Heart left ventricle (tissue), 16 donors: ENCODE data around the gene AFDN. TPM values are rescaled to one million over a fixed set of nuclear protein-coding genes. Genes with fewer than 3 reads are reported as not detected.

Source experiments
- ATAC-seq, 4 donors: fragments of 200-7000 bp; cut with Tn5 transposase; one replicate each; pipeline ENCODE4 v1.9.1; 2020 to 2022; ENCODE audit warnings: moderate library complexity in 4 of 4, mild to moderate bottlenecking in 3 of 4, moderate number of reproducible peaks in 1 of 4
- DNase-seq, 5 donors: peaks; one replicate each; pipeline ENCODE4 v3.0.0-alpha.2; 2020
- H3K27ac ChIP-seq, 12 donors: fragments of 200-600 bp; sonication (generic) in 4 of 12; one replicate each; pipeline versions ENCODE4 v1.5.0 to v1.8.0; 2016 to 2022; ENCODE audit warnings: mild to moderate bottlenecking in 2 of 12
- H3K27me3 ChIP-seq, 9 donors: fragments of 200-600 bp; sonication (generic) in 2 of 9; one replicate each; pipeline versions ENCODE4 v1.5.1 to v1.8.0; 2016 to 2022; ENCODE audit warnings: mild to moderate bottlenecking in 3 of 9
- H3K36me3 ChIP-seq, 9 donors: fragments of 200-600 bp; sonication (generic) in 2 of 9; one replicate each; pipeline versions ENCODE4 v1.5.0 to v1.8.0; 2018 to 2022; ENCODE audit warnings: mild to moderate bottlenecking in 2 of 9
- H3K4me1 ChIP-seq, 12 donors: fragments of 200-600 bp; sonication (generic) in 4 of 12; one replicate each; pipeline versions ENCODE4 v1.5.0 to v1.8.0; 2016 to 2022; ENCODE audit warnings: mild to moderate bottlenecking in 3 of 12
- H3K4me3 ChIP-seq, 12 donors: fragments of 200-600 bp; sonication (generic) in 4 of 12; one replicate each; pipeline versions ENCODE4 v1.5.0 to v1.8.0; 2017 to 2022; ENCODE audit warnings: mild to moderate bottlenecking in 9 of 12, moderate library complexity in 4 of 12
- H3K9me3 ChIP-seq, 12 donors: fragments of 200-600 bp; sonication (generic) in 4 of 12; one replicate each; pipeline versions ENCODE4 v1.5.0 to v1.8.0; 2016 to 2022; ENCODE audit warnings: mild to moderate bottlenecking in 1 of 12
- POLR2A ChIP-seq, 2 donors: fragments of 450-650 bp; IDR thresholded peaks; one replicate each; pipeline ENCODE4 v1.6.1; 2017; ENCODE audit warnings: antibody characterized with exemption in 2 of 2, mild to moderate bottlenecking in 2 of 2, moderate library complexity in 2 of 2
- WGBS, 4 donors: extraction: QIAGEN DNeasy Blood & Tissue Kit in 2 of 4; methylation state at CpG; one replicate each; pipeline versions ENCODE4 v1.1.5 to v1.1.7; 2013 to 2018; 5-methylcytosine and 5-hydroxymethylcytosine counted together
- intact Hi-C, 10 donors: fragments of 100-400 bp; cut with DNase I; formaldehyde crosslinking; loops; one replicate each; pipeline versions ENCODE4 v1.11.1 to v1.14.2; 2022
- polyA plus RNA-seq, 2 donors: library from polyadenylated mRNA; stranded (reverse); fragments of 200-250 nt; gene quantifications; one replicate each; pipeline ENCODE4 v1.2.3, GENCODE V29; 2013
- total RNA-seq, 9 donors: library from RNA; depleted of rRNA in 2 of 9; stranded (reverse); fragments of >200 nt in 2 of 9; fragmentation: NEBNext Ultra II Directional in 3 of 9; extraction: Animal tissue kit (Norgen Biotek cat#: 25700) in 3 of 9; gene quantifications; one replicate each; pipeline versions ENCODE4 v1.1.0 to v1.2.4, GENCODE V29; 2016 to 2023
- TF ChIP-seq, protein P1 (sequence below), 12 donors: fragments of 200-600 bp; sonication (generic) in 4 of 12; IDR thresholded peaks; one replicate each; pipeline versions ENCODE4 v1.5.0 to v1.8.0; 2018 to 2022; ENCODE audit warnings: antibody characterized with exemption in 12 of 12, mild to moderate bottlenecking in 5 of 12
- donor health status: ischemic (EF 13 %, LVEDD 7.1; RV severe dilation, severe dysfunction).
- donor health status: healthy with polysubstance abuse.
- donor health status: DM: no; HTN: yes; CAD: no.
- donor health status: DM: no; HTN: no; CAD: no.
- donor health status: ischemic (EF 25% LVEDD 6.9; RV normal size, moderate dysfunction).
- donor health status: ischemic (EF 25% LVEDD 5.7; RV mildly dilated, moderate dysfunction).
- donor health status: healthy.
- donor health status: DM: yes; HTN: yes; CAD: no.
- donor health status: ischemic (EF 35%, LVEDD 5.7; RV mildly dilated, moderate dysfunction).
- donor health status: nonischemic (EF 11% LVEDD 7.7; RV severe dilation, severe dysfunction).
- donor health status: DM: yes; HTN: yes; CAD: no.
- donor health status: PGD.
- donor health status: ischemic (EF 29% LVEDD 5.4; RV normal size, mild dysfunction).
- donor health status: nonischemic (EF 23%, LVEDD 6.1; RV moderate dilation, normal function).

AFDN gene
- total and polyA plus RNA-seq, 11 donors = 27.6 to 100 (median 50.4) TPM

DNA sequence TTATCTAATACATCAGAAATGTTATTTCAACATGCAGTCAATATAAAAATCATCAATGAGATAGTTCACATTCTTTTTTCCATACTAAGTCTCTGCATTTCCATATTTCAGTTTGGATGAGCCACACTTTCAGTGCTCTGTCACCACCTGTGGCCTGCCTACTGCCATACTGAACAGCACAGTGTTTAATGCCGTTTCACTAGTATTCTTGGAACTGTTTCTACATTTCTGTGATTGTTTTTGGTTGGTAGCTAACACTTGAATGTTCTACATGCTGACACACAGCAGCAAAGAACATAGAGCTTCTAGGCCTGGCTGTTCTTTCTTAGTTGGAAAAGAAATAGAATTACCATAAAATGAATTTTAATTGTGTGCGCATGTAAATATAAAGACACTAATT is 109.3 kb downstream of the AFDN start:
- DNase-seq (no peak), ATAC-seq (no peak)
- H3K36me3 ChIP-seq = peaks cover 0 to 11% (median 4%) of the 10 kb centered on the region in 9 donors
- 48 to 66% (median 55%) methylated on average over 2 of the region's 2 CpGs for WGBS, 4 donors
- TF ChIP-seq, protein P1, sequence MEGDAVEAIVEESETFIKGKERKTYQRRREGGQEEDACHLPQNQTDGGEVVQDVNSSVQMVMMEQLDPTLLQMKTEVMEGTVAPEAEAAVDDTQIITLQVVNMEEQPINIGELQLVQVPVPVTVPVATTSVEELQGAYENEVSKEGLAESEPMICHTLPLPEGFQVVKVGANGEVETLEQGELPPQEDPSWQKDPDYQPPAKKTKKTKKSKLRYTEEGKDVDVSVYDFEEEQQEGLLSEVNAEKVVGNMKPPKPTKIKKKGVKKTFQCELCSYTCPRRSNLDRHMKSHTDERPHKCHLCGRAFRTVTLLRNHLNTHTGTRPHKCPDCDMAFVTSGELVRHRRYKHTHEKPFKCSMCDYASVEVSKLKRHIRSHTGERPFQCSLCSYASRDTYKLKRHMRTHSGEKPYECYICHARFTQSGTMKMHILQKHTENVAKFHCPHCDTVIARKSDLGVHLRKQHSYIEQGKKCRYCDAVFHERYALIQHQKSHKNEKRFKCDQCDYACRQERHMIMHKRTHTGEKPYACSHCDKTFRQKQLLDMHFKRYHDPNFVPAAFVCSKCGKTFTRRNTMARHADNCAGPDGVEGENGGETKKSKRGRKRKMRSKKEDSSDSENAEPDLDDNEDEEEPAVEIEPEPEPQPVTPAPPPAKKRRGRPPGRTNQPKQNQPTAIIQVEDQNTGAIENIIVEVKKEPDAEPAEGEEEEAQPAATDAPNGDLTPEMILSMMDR (IDR thresholded peaks at IDR 0.05) = no peak
- TF ChIP-seq POLR2A (IDR thresholded peaks at IDR 0.05) = no peak
- intact Hi-C loops = loop anchor here in 4 of 10 donors (10.0 kb wide), 2 partner anchors 99 to 109 kb away; no protein-coding TSS in a partner anchor
- peaks cover 0 to 27% (median 15%) of the 10 kb centered on the region in 12 donors for H3K4me1 ChIP-seq
- peak overlapping the region; percentile 35 to 82 (median 74) for H3K27ac ChIP-seq
- no peaks in the 10 kb centered on the region for H3K27me3 ChIP-seq
- no peaks in the 10 kb centered on the region for H3K9me3 ChIP-seq
- H3K4me3 ChIP-seq = peak overlapping the region; percentile 7 to 56 (median 43)

DNA sequence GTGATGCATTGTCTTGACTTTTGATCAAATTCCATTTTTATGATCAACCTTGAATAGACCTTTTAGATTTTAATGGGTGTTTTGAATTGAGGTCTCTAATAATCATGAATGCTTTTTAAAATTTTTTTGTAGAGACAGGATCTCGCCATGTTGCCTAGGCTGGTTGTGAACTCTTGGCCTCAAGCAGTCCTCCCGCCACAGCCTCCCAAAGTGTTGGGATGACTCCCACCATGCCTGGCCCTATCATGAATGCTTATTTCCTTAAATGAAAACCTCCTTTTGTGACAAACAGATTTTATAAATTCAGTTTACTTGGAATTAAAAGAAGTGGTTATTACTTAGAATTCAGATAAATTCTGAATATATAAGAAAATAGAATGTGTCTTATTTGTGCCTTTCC is 110.6 kb downstream of the AFDN start:
- TF ChIP-seq, protein P1 (IDR thresholded peaks at IDR 0.05) = no peak
- no peak for TF ChIP-seq POLR2A (IDR thresholded peaks at IDR 0.05)
- H3K4me3 ChIP-seq = peak overlapping the region in 10 of 12 donors; percentile 27 to 56 (median 46)
- intact Hi-C loops = loop anchor here in 4 of 10 donors (10.0 kb wide), 2 partner anchors 98 to 108 kb away; no protein-coding TSS in a partner anchor
- H3K36me3 ChIP-seq = peaks cover 0 to 11% (median 0%) of the 10 kb centered on the region in 9 donors
- DNase-seq (no peak), ATAC-seq (no peak)
- H3K27me3 ChIP-seq = no peaks in the 10 kb centered on the region
- no peaks in the 10 kb centered on the region for H3K9me3 ChIP-seq
- H3K4me1 ChIP-seq = peaks cover 0 to 25% (median 15%) of the 10 kb centered on the region in 12 donors
- WGBS, 4 donors = 70 to 82% (median 74%) methylated on average over 2 of the region's 2 CpGs
- H3K27ac ChIP-seq = peak overlapping the region in 10 of 12 donors; percentile 61 to 82 (median 77)

DNA sequence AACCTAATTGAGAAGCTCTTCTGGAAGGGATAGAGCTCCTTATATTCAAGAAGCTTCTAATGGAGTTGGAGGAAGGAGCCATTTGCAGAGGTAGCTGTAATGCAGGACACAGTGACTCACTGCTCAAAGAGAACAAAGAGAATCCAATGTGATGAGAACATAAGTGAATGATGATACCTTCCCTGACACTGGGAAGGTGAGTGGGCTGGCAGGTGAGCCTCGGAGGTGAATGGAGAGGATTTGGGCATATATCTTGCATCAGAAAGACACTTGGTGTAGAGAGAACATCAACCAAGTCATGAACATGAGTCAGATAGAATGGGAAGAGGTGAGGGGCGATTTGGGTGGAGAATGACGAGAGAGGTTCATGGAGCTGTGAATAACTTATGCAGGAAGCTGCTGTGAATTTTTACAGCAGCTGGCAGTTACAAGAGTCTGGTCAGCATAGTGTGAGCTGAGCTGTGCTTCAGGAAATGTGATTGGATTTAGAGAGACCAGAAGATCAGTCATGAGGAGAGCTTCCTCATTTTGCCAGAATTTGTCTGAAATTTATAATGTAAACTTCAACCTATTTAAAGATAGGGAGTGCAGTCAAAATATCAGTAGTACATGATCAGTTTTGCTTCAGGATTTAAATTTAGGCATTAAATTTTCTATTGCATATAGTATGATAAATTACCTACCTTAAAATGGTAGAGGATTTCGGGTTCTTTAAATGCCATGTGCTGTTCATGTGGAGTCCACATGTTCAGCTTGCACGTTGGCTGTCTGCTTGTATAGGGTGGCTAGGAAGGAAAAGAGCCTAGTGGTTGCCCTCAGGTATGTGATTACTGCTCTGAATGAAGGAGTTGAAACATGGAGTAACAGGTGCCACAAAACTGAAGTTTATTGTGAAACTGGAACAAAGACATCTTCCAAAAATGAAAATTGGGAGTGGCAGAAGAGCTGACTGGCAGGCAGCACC is 111.5 kb downstream of the AFDN start:
- TF ChIP-seq, protein P1 (IDR thresholded peaks at IDR 0.05) = no peak
- no peak for TF ChIP-seq POLR2A (IDR thresholded peaks at IDR 0.05)

DNA sequence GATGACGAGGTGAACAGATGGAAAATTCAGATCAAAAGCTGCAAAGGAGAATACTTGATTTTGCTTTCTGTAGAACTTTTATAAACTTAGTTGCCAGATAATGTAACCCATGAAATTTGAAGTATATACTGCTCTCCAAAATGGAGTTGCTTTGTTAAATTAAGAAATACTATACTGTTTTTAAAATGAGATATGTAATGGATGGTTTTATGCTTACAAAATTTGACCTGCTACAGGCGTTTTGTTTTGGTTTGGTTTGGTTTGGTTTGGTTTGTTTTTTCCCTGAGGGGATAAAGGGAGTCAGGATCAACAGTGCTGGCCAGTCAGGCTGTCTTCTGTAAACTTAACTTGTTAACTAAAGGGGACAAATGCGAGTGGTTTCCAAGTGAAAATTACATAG is 115.1 kb downstream of the AFDN start:
- H3K9me3 ChIP-seq = no peaks in the 10 kb centered on the region
- no peak overlapping the region for H3K27ac ChIP-seq
- 69 to 83% (median 75%) methylated on average over 3 of the region's 3 CpGs for WGBS, 4 donors
- ATAC-seq = no peak
- no peak for DNase-seq
- H3K27me3 ChIP-seq = no peaks in the 10 kb centered on the region
- peaks cover 0 to 5% (median 0%) of the 10 kb centered on the region in 12 donors for H3K4me1 ChIP-seq
- no peak for TF ChIP-seq POLR2A (IDR thresholded peaks at IDR 0.05)
- TF ChIP-seq, protein P1 (IDR thresholded peaks at IDR 0.05) = no peak
- no peak overlapping the region for H3K4me3 ChIP-seq
- intact Hi-C loops = no loop called here
- H3K36me3 ChIP-seq = peaks cover 0 to 53% (median 32%) of the 10 kb centered on the region in 9 donors

More for the DNA sequence above, 111.5 kb downstream of the AFDN start:
- H3K27ac ChIP-seq = peak overlapping the region in 10 of 12 donors; percentile 9 to 82 (median 62)
- H3K27me3 ChIP-seq = no peaks in the 10 kb centered on the region
- WGBS, 4 donors = 66 to 71% (median 68%) methylated on average over 5 of the region's 5 CpGs
- peaks cover 0 to 18% (median 4%) of the 10 kb centered on the region in 9 donors for H3K36me3 ChIP-seq
- peaks cover 0 to 16% (median 10%) of the 10 kb centered on the region in 12 donors for H3K4me1 ChIP-seq
- intact Hi-C loops = loop anchor here in 4 of 10 donors (10.0 kb wide), 2 partner anchors 97 to 107 kb away; no protein-coding TSS in a partner anchor
- ATAC-seq (peak in 1 of 4 donors; percentile 22), DNase-seq (no peak)
- no peaks in the 10 kb centered on the region for H3K9me3 ChIP-seq
- H3K4me3 ChIP-seq = peak overlapping the region in 9 of 12 donors; percentile 1 to 56 (median 47)
